Activated naive CD8-positive, alpha-beta T cell treated with anti-CD3 and anti-CD28 coated beads, Interleukin-2, amount 10 ng/mL, durations not matched to agents 7 days and 5 days (primary cell): ENCODE data around the gene PIGM. TPM values are rescaled to one million over a fixed set of nuclear protein-coding genes. Genes with fewer than 3 reads are reported as not detected.

Experiments used
- ATAC-seq: fragments of 150-1000 bp; cut with Tn5 transposase; one replicate; pipeline ENCODE4 v1.10.0; 2021; ENCODE audit warnings: low read depth, moderate library complexity
- POLR2A ChIA-PET: fragments of 350-600 bp; sonication (Branson Sonifier 250); formaldehyde crosslinking; loops from one replicate; lab custom pipeline; 2021; ENCODE audit warnings: antibody characterized with exemption; lab: Charles Lee
- DNase-seq: peaks from one replicate; pipeline ENCODE4 v3.0.0; 2021
- H3K27ac Mint-ChIP-seq: one replicate; pipeline ENCODE4 v1.8.0; 2022; ENCODE audit warnings: mild to moderate bottlenecking, mixed read lengths
- H3K27me3 Mint-ChIP-seq: one replicate; pipeline ENCODE4 v1.8.0; 2022; ENCODE audit warnings: mild to moderate bottlenecking, moderate library complexity, mixed read lengths
- H3K36me3 Mint-ChIP-seq: one replicate; pipeline ENCODE4 v1.8.0; 2021; ENCODE audit warnings: mild to moderate bottlenecking, mixed read lengths
- H3K4me1 Mint-ChIP-seq: one replicate; pipeline ENCODE4 v1.8.0; 2021; ENCODE audit warnings: mixed read lengths
- H3K4me3 Mint-ChIP-seq: one replicate; pipeline ENCODE4 v1.8.0; 2022; ENCODE audit warnings: mild to moderate bottlenecking, moderate library complexity, mixed read lengths
- H3K9me3 Mint-ChIP-seq: one replicate; pipeline ENCODE4 v1.8.0; 2021; ENCODE audit warnings: mixed read lengths
- total RNA-seq, 2 experiments: library from RNA; stranded (reverse); gene quantifications; one replicate each; pipeline ENCODE4 v1.2.3, GENCODE V29; 2021

The PIGM gene
- total RNA-seq, 2 experiments from 2014 or later, result 7.2 to 7.3 TPM

- Mint-ChIP-seq H3K4me1 (peaks cover 8% of the 10 kb centered on the region), H3K27ac (no peak overlapping the region), H3K36me3 (peaks cover 6% of the 10 kb centered on the region), H3K4me3 (no peak overlapping the region), H3K9me3 (no peaks in the 10 kb centered on the region), H3K27me3 (no peaks in the 10 kb centered on the region)
- POLR2A ChIA-PET, result no interaction called here
- DNase-seq (no peak), ATAC-seq (no peak)
Measured at GRCh38 chr1:160025314-160025713, 6.5 kb downstream of the PIGM start.

GRCh38 chr1:160024195-160024905 lies 7.4 kb downstream of the PIGM start:
- Mint-ChIP-seq H3K36me3 (peaks cover 6% of the 10 kb centered on the region), H3K9me3 (no peaks in the 10 kb centered on the region), H3K4me1 (peaks cover 6% of the 10 kb centered on the region), H3K27ac (no peak overlapping the region), H3K27me3 (no peaks in the 10 kb centered on the region), H3K4me3 (no peak overlapping the region)
- no peak for DNase-seq
- no peak for ATAC-seq
- POLR2A ChIA-PET, result no interaction called here

GRCh38 chr1:160022330-160023310 lies 9.2 kb downstream of the PIGM start:
- POLR2A ChIA-PET, result interaction anchor here (1.1 kb wide), 1 partner anchor 20 kb away, joined by 3 read pairs; no protein-coding TSS in a partner anchor
- DNase-seq (no peak), ATAC-seq (no peak)
- Mint-ChIP-seq H3K27ac (no peak overlapping the region), H3K4me1 (peaks cover 6% of the 10 kb centered on the region), H3K36me3 (peaks cover 4% of the 10 kb centered on the region), H3K27me3 (peaks cover 4% of the 10 kb centered on the region), H3K9me3 (no peaks in the 10 kb centered on the region), H3K4me3 (no peak overlapping the region)

DNA sequence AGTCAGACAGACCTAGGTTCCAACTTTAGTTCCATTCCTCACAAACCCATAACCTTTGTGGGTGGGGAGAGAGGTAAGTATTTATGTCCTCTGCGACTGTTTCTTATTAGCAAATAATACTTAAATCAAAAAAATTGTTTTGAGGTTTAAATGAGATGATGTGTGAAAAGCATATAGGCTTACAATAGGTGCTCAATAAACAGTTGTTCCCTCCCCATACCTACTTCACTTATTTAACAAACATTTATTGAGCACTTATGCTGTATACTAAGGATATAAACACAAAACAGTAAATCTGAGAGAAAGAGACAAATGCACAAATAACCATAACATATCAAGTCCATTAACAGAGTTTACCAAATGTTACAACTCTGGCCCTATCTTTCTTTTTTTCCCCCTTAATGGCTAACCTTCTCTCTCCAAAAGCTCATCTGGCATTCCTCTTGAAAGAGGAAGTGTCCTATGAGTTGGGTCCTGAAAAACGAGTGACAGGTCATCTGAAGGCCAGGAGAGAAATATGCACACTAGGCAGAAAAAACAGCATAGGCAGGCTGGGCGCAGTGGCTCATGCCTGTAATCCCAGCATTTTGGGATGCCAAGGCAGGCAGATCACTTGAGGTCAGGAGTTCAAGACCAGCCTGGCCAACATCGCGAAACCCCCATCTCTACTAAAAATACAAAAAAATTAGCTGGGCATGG lies 10.3 kb downstream of the PIGM start:
- DNase-seq (no peak), ATAC-seq (no peak)
- Mint-ChIP-seq H3K4me3 (no peak overlapping the region), H3K4me1 (peaks cover 3% of the 10 kb centered on the region), H3K27me3 (peaks cover 10% of the 10 kb centered on the region), H3K9me3 (no peaks in the 10 kb centered on the region), H3K27ac (no peak overlapping the region), H3K36me3 (no peaks in the 10 kb centered on the region)
- POLR2A ChIA-PET, result no interaction called here

DNA sequence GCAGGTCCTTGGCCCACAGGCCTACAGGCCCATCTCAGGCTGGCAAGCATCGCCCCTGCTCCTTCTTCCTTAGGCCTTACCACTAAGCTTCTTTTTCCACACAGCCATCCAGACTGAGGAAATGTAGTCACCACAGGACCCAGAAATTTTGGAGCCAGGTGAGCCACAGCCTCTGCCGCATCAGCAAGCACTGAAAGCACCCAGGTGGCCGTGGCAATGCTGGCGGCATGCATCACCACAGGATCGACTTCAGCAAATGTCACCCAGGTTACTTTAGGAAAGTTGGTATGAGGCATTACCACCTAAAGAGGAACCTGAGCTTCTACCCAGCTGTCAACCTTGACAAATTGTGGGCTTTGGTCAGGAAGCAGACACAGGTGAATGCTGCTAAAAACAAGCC lies 11.6 kb downstream of the PIGM start:
- no peak for DNase-seq
- Mint-ChIP-seq H3K36me3 (no peaks in the 10 kb centered on the region), H3K4me1 (peaks cover 3% of the 10 kb centered on the region), H3K9me3 (no peaks in the 10 kb centered on the region), H3K27me3 (peaks cover 12% of the 10 kb centered on the region), H3K27ac (no peak overlapping the region), H3K4me3 (no peak overlapping the region)
- POLR2A ChIA-PET, result no interaction called here
- no peak for ATAC-seq

DNA sequence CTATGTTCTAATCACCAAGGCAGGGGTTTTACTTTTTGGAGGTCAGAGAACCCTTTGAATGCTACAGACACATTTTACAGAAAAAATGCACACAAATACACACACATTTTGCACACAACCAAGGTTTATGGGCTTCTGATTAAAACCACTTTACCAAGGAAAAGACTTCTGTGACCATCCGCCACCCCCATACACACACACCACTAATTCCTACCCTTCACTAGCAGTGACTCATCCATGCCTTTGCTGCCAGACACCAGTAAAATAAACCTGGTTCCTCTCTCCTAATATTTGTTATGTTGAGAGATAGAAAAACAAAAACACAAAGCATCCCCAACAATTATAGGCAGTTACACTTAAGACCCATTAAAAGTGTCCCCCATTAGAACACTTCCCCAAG lies 12.9 kb downstream of the PIGM start:
- H3K4me3 Mint-ChIP-seq, result no peak overlapping the region
- DNase-seq (no peak), ATAC-seq (no peak)
- peaks cover 12% of the 10 kb centered on the region for H3K27me3 Mint-ChIP-seq
- H3K27ac Mint-ChIP-seq, result no peak overlapping the region
- peaks cover 3% of the 10 kb centered on the region for H3K4me1 Mint-ChIP-seq
- H3K36me3 Mint-ChIP-seq, result no peaks in the 10 kb centered on the region
- POLR2A ChIA-PET, result no interaction called here
- no peaks in the 10 kb centered on the region for H3K9me3 Mint-ChIP-seq

GRCh38 chr1:160018347-160018746 lies 13.4 kb downstream of the PIGM start:
- Mint-ChIP-seq H3K27me3 (peaks cover 12% of the 10 kb centered on the region), H3K4me1 (peaks cover 3% of the 10 kb centered on the region), H3K9me3 (no peaks in the 10 kb centered on the region), H3K4me3 (no peak overlapping the region), H3K36me3 (no peaks in the 10 kb centered on the region), H3K27ac (no peak overlapping the region)
- DNase-seq (no peak), ATAC-seq (no peak)
- POLR2A ChIA-PET, result no interaction called here

DNA sequence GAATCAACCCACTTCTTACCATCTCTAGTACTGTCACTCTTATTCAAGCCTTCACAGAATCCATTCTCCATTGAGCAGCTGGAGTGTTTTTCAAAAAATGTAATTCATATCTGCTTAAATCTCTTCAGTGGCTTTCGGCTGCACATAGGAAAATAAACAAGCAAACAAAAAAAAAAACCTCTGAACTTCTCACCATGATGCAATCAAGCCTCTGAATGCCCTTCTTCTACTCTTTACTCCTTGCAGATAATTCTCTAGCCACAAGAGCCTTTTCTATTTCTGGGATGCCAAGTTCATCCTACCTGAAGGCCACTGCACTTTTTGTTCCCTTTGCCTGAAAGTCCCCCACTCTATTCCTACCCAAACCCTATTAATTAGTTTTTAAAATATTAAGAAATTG lies 14.2 kb downstream of the PIGM start:
- Mint-ChIP-seq H3K4me3 (no peak overlapping the region), H3K27ac (no peak overlapping the region), H3K4me1 (peaks cover 3% of the 10 kb centered on the region), H3K36me3 (no peaks in the 10 kb centered on the region), H3K27me3 (peaks cover 12% of the 10 kb centered on the region), H3K9me3 (no peaks in the 10 kb centered on the region)
- DNase-seq (no peak), ATAC-seq (no peak)
- POLR2A ChIA-PET, result no interaction called here

DNA sequence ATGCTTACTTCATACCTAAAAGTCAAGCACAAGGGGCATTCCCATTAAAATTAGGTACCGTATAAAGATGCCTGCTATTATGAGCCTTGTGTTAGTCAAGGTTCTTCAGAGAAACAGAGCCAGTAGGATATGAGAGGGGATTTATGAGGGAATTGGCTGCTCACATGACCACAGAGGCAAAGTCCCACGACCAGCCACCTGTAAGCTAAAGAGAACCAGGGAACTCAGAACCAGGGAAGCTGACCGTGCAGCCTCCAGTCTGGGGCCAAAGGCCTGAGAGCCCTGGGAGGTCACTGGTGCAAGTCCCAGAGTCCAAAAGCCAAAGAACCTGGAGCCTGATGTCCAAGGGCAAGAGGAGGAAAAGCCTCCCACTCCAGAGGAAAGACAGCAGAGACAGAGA lies 20.0 kb downstream of the PIGM start:
- Mint-ChIP-seq H3K27ac (no peak overlapping the region), H3K27me3 (peaks cover 26% of the 10 kb centered on the region), H3K36me3 (no peaks in the 10 kb centered on the region), H3K4me1 (no peaks in the 10 kb centered on the region), H3K9me3 (no peaks in the 10 kb centered on the region), H3K4me3 (no peak overlapping the region)
- POLR2A ChIA-PET, result no interaction called here
- ATAC-seq, result no peak
- DNase-seq, result no peak

GRCh38 chr1:160009801-160010200 lies 22.0 kb downstream of the PIGM start:
- DNase-seq (no peak), ATAC-seq (no peak)
- no peak overlapping the region for H3K27ac Mint-ChIP-seq
- H3K36me3 Mint-ChIP-seq, result no peaks in the 10 kb centered on the region
- no peaks in the 10 kb centered on the region for H3K4me1 Mint-ChIP-seq
- POLR2A ChIA-PET, result no interaction called here
- peaks cover 28% of the 10 kb centered on the region for H3K27me3 Mint-ChIP-seq
- H3K9me3 Mint-ChIP-seq, result no peaks in the 10 kb centered on the region
- H3K4me3 Mint-ChIP-seq, result no peak overlapping the region

DNA sequence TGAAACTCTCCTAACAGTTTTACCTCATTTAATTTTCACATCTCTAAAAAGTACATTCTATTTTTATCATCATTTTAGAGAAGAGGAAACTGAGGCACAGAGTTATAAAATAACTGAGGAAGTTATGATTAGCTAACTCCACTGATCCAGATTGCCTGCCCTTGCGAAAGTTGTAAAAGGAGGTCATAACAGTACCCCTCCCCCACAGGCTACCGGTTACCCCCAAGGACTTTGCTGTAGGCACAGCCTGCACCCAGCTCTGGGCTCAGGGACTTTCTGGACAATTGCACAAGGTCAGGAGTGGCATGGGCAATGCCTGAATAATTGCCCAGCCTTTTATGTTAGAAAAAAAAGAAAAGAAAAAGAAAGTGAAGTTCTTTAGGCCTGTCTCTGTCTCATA lies 22.7 kb downstream of the PIGM start:
- POLR2A ChIA-PET, result no interaction called here
- Mint-ChIP-seq H3K36me3 (no peaks in the 10 kb centered on the region), H3K4me3 (no peak overlapping the region), H3K9me3 (no peaks in the 10 kb centered on the region), H3K27me3 (peaks cover 33% of the 10 kb centered on the region), H3K27ac (no peak overlapping the region), H3K4me1 (no peaks in the 10 kb centered on the region)
- no peak for ATAC-seq
- no peak for DNase-seq

GRCh38 chr1:160007577-160008200 lies 24.1 kb downstream of the PIGM start:
- no peak overlapping the region for H3K27ac Mint-ChIP-seq

More at GRCh38 chr1:160007577-160008200, 24.1 kb downstream of the PIGM start:
- POLR2A ChIA-PET, result interaction anchor here (0.8 kb wide), 1 partner anchor 115 kb away, joined by 3 read pairs; no protein-coding TSS in a partner anchor
- peaks cover 34% of the 10 kb centered on the region for H3K27me3 Mint-ChIP-seq
- no peaks in the 10 kb centered on the region for H3K9me3 Mint-ChIP-seq
- ATAC-seq (no peak), DNase-seq (no peak)
- no peaks in the 10 kb centered on the region for H3K36me3 Mint-ChIP-seq
- no peaks in the 10 kb centered on the region for H3K4me1 Mint-ChIP-seq
- no peak overlapping the region for H3K4me3 Mint-ChIP-seq
